GM19238 (cell line): Measurements from ENCODE around the gene NSF.
A peak's percentile ranks its signal among the peaks of the same experiment; 100 is the strongest.
"Not testable (repeated sequence)": the region's sequence is repeated elsewhere in the genome, so short reads cannot be mapped to it uniquely, and the experiment has no call there.

Source experiments
- DNase-seq: peaks from one replicate; pipeline ENCODE4 v3.0.0; 2011; ENCODE audit warnings: low spot score; ENCODE audit not compliant: insufficient read length

NSF gene

GRCh38 chr17:46773676-46774075, 183.2 kb downstream of the NSF start:
- DNase-seq = no peak

- DNase-seq = no peak
These were observed 183.8 kb downstream of the NSF start for GRCh38 chr17:46774108-46774737.

GRCh38 chr17:46776298-46777005, 186.0 kb downstream of the NSF start:
- no peak for DNase-seq

- no peak for DNase-seq
These were observed 187.8 kb downstream of the NSF start for GRCh38 chr17:46777943-46778915.

- DNase-seq = no peak
These were observed 189.5 kb downstream of the NSF start for GRCh38 chr17:46780003-46780373.

- DNase-seq = peak; percentile 44
These were observed 191.9 kb downstream of the NSF start for GRCh38 chr17:46782250-46782953.

GRCh38 chr17:46783031-46783593, 192.6 kb downstream of the NSF start:
- DNase-seq = no peak

- no peak for DNase-seq
These were observed 195.2 kb downstream of the NSF start for GRCh38 chr17:46785696-46786095.

- DNase-seq = no peak
These were observed 197.0 kb downstream of the NSF start for GRCh38 chr17:46787478-46787877.

- no peak for DNase-seq
These were observed 197.8 kb downstream of the NSF start for GRCh38 chr17:46788300-46788699.

- no peak for DNase-seq
These were observed 198.3 kb downstream of the NSF start for GRCh38 chr17:46788796-46789195.

- DNase-seq = no peak
These were observed 199.1 kb downstream of the NSF start for GRCh38 chr17:46789610-46790009.

- no peak for DNase-seq
These were observed 199.7 kb downstream of the NSF start for GRCh38 chr17:46790216-46790615.

- no peak for DNase-seq
These were observed 201.1 kb downstream of the NSF start for GRCh38 chr17:46791531-46791930.

GRCh38 chr17:46792071-46792470, 201.6 kb downstream of the NSF start:
- no peak for DNase-seq

GRCh38 chr17:46793023-46793422, 202.6 kb downstream of the NSF start:
- DNase-seq = not testable (repeated sequence)

- no peak for DNase-seq
These were observed 203.1 kb downstream of the NSF start for GRCh38 chr17:46793541-46793940.

GRCh38 chr17:46794318-46794717, 203.8 kb downstream of the NSF start:
- DNase-seq = no peak

GRCh38 chr17:46795379-46795952, 205.0 kb downstream of the NSF start:
- DNase-seq = no peak

GRCh38 chr17:46796084-46796483, 205.6 kb downstream of the NSF start:
- no peak for DNase-seq

GRCh38 chr17:46796524-46796923, 206.1 kb downstream of the NSF start:
- DNase-seq = no peak
